HepG2 (cell line): Measurements from ENCODE around the gene TMED9. TPM values are rescaled to one million over a fixed set of nuclear protein-coding genes. Genes with fewer than 3 reads are reported as not detected.
A peak's percentile ranks its signal among the peaks of the same experiment; 100 is the strongest.

Experiments
- E2F2 ChIP-seq: sonication (generic); formaldehyde crosslinking; IDR thresholded peaks from 2 replicates; pipeline ENCODE4 v1.4.0; 2020; ENCODE audit warnings: missing genetic modification reagents, borderline replicate concordance
- FOSL1 ChIP-seq: sonication (generic); formaldehyde crosslinking; IDR thresholded peaks from 2 replicates; pipeline ENCODE4 v1.9.0; 2021; ENCODE audit warnings: missing genetic modification reagents, borderline replicate concordance
- GABPB1 ChIP-seq: IDR thresholded peaks from 2 replicates; pipeline ENCODE4 v1.6.1; 2016; ENCODE audit warnings: mild to moderate bottlenecking, missing genetic modification reagents, moderate library complexity, missing compliant biosample characterization
- RAD51 ChIP-seq: fragments of 450-650 bp; IDR thresholded peaks from 2 replicates; pipeline ENCODE4 v1.6.1; 2016; ENCODE audit warnings: borderline replicate concordance
- RFX1 ChIP-seq: fragments of 450-650 bp; IDR thresholded peaks from 2 replicates; pipeline ENCODE4 v1.6.1; 2017
- SOX6 ChIP-seq, 2 experiments: fragments of 450-650 bp in 1 of 2; sonication (generic) in 1 of 2; formaldehyde crosslinking in 1 of 2; IDR thresholded peaks; 2 replicates each; pipeline versions ENCODE4 v1.4.0 to v1.6.1; 2017 to 2020; ENCODE audit warnings: antibody characterized with exemption in 1 of 2, mild to moderate bottlenecking in 1 of 2, missing genetic modification reagents in 1 of 2
- SUZ12 ChIP-seq: fragments of 150-350 bp; IDR thresholded peaks from 2 replicates; pipeline ENCODE4 v1.6.1; 2014; ENCODE audit warnings: low read depth, low read length
- ZNF296 ChIP-seq: sonication (generic); formaldehyde crosslinking; conservative IDR thresholded peaks from 2 replicates; pipeline ENCODE4 v1.5.0; 2020; ENCODE audit warnings: mild to moderate bottlenecking, missing genetic modification reagents
- ZNF326 ChIP-seq: sonication (generic); formaldehyde crosslinking; IDR thresholded peaks from 2 replicates; pipeline ENCODE4 v1.4.0; 2020; ENCODE audit warnings: missing genetic modification reagents, borderline replicate concordance
- ZNF337 ChIP-seq: sonication (generic); formaldehyde crosslinking; IDR thresholded peaks from 2 replicates; pipeline ENCODE4 v1.5.1; 2020; ENCODE audit warnings: missing genetic modification reagents, low read depth, mild to moderate bottlenecking, borderline replicate concordance
- ZNF574 ChIP-seq: sonication (generic); formaldehyde crosslinking; IDR thresholded peaks from 2 replicates; pipeline ENCODE4 v1.4.0; 2020; ENCODE audit warnings: missing genetic modification reagents
- polyA plus RNA-seq, 8 experiments: library from polyadenylated mRNA; depleted of rRNA in 3 of 8; stranded (reverse) in 7 of 8; unstranded in 1 of 8; fragments of >200 nt; fragmentation: Illumina TruSeq in 4 of 8; extraction: Trizol in 4 of 8; gene quantifications; 2 replicates each; pipeline versions ENCODE4 v1.2.1 to v1.2.3, GENCODE V29; 2011 to 2016; ENCODE audit warnings: low read depth in 4 of 8, missing spikeins in 1 of 8, mixed read lengths in 1 of 8; ENCODE audit not compliant: insufficient read depth in 1 of 8
- total RNA-seq, 5 experiments: library from RNA; depleted of rRNA; stranded (reverse); fragments of >200 nt; fragmentation: Illumina TruSeq; extraction: Trizol; gene quantifications; 2 replicates each; pipeline ENCODE4 v1.2.3, GENCODE V29; 2016; ENCODE audit warnings: low read depth in 1 of 5
- TF ChIP-seq, protein P1 (sequence below), 2 experiments: sonication (generic) in 1 of 2; formaldehyde crosslinking in 1 of 2; IDR thresholded peaks; 2 replicates each; pipeline versions ENCODE4 v1.5.1 to v1.6.1; 2011 to 2020; ENCODE audit warnings: borderline replicate concordance in 1 of 2, low read depth in 1 of 2, low read length in 1 of 2, mild to moderate bottlenecking in 1 of 2, missing genetic modification reagents in 1 of 2, moderate library complexity in 1 of 2
- TF ChIP-seq, protein P2 (sequence below): sonication (generic); formaldehyde crosslinking; IDR thresholded peaks from 2 replicates; pipeline ENCODE4 v1.5.0; 2020; ENCODE audit warnings: missing genetic modification reagents, mild to moderate bottlenecking, borderline replicate concordance
- TF ChIP-seq, protein P3 (sequence below): sonication (generic); formaldehyde crosslinking; IDR thresholded peaks from 2 replicates; pipeline ENCODE4 v1.4.0; 2020; ENCODE audit warnings: missing genetic modification reagents

TMED9 gene
- total and polyA plus RNA-seq, 2 of the 13 experiments (the other 11 are each of a cell fraction or from before 2014, with no cell fraction given), result 161 to 350 TPM

DNA sequence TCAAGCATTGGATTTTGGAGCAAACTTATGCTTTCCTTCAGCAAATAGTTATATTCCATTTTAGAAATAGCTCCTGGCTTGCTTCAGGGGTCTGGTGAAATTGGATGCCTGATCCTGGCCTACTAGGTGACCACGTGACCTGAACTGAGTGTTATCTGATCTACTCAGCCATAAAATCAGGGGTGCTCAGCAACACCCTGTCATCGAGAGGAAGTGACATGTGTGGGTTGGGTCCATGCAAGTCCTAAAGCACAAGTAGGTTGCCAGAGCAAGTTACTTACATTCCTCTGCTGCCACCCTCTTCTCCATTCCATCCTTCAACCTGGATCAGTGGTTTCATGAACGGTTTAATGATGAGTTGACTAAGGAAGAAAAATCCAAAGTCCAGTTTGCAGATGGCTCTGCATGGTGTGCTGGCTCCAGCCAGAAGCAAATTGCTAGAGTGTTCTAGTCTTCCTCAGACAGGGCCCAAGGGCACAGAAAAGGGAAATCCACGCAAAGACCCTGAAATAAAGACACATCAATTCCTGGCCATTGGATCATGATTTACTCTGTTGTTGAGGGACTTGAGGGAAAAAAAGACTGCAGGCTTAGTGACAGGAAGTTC lies 34.9 kb upstream of the TMED9 start (continued):
- TF ChIP-seq FOSL1 (CRISPR knock-in tag) (no peak), SUZ12 (no peak), ZNF574 (CRISPR knock-in tag) (0 out of 2 replicates have a peak, but pooled peaks have one; percentile 25), RAD51 (peak; percentile 78), E2F2 (CRISPR knock-in tag) (no peak), ZNF337 (CRISPR knock-in tag) (no peak), GABPB1 (CRISPR knock-in tag) (no peak), ZNF296 (CRISPR knock-in tag) (no peak), RFX1 (no peak), SOX6 (IDR thresholded peaks at IDR 0.05) (no peak), SOX6 (CRISPR knock-in tag; IDR thresholded peaks at IDR 0.05) (0 out of 2 replicates have a peak, but pooled peaks have one; percentile 13), ZNF326 (no peak)
- TF ChIP-seq, protein P1, sequence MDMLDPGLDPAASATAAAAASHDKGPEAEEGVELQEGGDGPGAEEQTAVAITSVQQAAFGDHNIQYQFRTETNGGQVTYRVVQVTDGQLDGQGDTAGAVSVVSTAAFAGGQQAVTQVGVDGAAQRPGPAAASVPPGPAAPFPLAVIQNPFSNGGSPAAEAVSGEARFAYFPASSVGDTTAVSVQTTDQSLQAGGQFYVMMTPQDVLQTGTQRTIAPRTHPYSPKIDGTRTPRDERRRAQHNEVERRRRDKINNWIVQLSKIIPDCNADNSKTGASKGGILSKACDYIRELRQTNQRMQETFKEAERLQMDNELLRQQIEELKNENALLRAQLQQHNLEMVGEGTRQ (IDR thresholded peaks at IDR 0.05; ENCODE audit: low read depth, low read length), result peak; percentile 74
- TF ChIP-seq, protein P1 (CRISPR knock-in tag; IDR thresholded peaks at IDR 0.05; ENCODE audit: borderline replicate concordance), result peak; percentile 60; the same call in 1 of the 2 replicates
- TF ChIP-seq, protein P2, sequence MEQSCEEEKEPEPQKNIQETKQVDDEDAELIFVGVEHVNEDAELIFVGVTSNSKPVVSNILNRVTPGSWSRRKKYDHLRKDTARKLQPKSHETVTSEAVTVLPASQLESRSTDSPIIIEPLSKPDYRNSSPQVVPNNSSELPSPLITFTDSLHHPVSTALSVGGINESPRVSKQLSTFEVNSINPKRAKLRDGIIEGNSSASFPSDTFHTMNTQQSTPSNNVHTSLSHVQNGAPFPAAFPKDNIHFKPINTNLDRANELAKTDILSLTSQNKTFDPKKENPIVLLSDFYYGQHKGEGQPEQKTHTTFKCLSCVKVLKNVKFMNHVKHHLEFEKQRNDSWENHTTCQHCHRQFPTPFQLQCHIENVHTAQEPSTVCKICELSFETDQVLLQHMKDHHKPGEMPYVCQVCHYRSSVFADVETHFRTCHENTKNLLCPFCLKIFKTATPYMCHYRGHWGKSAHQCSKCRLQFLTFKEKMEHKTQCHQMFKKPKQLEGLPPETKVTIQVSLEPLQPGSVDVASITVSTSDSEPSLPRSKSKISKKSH (CRISPR knock-in tag), result no peak
- TF ChIP-seq, protein P3, sequence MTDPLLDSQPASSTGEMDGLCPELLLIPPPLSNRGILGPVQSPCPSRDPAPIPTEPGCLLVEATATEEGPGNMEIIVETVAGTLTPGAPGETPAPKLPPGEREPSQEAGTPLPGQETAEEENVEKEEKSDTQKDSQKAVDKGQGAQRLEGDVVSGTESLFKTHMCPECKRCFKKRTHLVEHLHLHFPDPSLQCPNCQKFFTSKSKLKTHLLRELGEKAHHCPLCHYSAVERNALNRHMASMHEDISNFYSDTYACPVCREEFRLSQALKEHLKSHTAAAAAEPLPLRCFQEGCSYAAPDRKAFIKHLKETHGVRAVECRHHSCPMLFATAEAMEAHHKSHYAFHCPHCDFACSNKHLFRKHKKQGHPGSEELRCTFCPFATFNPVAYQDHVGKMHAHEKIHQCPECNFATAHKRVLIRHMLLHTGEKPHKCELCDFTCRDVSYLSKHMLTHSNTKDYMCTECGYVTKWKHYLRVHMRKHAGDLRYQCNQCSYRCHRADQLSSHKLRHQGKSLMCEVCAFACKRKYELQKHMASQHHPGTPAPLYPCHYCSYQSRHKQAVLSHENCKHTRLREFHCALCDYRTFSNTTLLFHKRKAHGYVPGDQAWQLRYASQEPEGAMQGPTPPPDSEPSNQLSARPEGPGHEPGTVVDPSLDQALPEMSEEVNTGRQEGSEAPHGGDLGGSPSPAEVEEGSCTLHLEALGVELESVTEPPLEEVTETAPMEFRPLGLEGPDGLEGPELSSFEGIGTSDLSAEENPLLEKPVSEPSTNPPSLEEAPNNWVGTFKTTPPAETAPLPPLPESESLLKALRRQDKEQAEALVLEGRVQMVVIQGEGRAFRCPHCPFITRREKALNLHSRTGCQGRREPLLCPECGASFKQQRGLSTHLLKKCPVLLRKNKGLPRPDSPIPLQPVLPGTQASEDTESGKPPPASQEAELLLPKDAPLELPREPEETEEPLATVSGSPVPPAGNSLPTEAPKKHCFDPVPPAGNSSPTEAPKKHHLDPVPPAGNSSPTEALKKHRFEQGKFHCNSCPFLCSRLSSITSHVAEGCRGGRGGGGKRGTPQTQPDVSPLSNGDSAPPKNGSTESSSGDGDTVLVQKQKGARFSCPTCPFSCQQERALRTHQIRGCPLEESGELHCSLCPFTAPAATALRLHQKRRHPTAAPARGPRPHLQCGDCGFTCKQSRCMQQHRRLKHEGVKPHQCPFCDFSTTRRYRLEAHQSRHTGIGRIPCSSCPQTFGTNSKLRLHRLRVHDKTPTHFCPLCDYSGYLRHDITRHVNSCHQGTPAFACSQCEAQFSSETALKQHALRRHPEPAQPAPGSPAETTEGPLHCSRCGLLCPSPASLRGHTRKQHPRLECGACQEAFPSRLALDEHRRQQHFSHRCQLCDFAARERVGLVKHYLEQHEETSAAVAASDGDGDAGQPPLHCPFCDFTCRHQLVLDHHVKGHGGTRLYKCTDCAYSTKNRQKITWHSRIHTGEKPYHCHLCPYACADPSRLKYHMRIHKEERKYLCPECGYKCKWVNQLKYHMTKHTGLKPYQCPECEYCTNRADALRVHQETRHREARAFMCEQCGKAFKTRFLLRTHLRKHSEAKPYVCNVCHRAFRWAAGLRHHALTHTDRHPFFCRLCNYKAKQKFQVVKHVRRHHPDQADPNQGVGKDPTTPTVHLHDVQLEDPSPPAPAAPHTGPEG (CRISPR knock-in tag), result peak; percentile 45; the same call in 1 of the 2 replicates
